NCI-H2107 (cell line): ENCODE results near the gene PLA2G2A.

Source experiments
- DNase-seq: peaks from one replicate; lab custom pipeline; 2025; lab: John Stamatoyannopoulos, UW

The PLA2G2A gene

GRCh38 chr1:19926296-19927129 lies 52.9 kb downstream of the PLA2G2A start:
- no peak for DNase-seq
